Activated T-cell treated with anti-CD3 and anti-CD28 coated beads, Interleukin-2, amount 50 U/mL, for 1 hour (primary cell): ENCODE measurements around the gene CAPG.

Source experiments
- DNase-seq: peaks from one replicate; pipeline ENCODE4 v3.0.0-alpha.2; 2020

CAPG gene

GRCh38 chr2:85355521-85355920, 54.6 kb downstream of the CAPG start:
- no peak for DNase-seq

DNA sequence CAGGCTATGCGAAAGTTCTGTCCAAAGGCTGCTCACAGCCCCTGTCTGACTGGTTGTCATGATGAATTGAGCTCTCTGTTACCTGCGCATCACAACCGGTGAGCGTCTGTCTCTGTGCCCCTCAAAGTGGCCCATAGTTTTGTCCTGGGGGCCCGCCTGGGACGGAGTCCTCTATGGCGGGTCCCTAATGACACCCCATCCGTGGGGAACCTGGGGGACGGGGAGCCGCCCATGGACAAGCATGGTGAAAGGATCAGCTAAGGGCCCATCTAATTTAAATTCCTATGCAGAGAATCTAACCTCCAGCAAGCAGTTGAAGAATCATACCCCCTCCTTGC, 55.1 kb downstream of the CAPG start:
- no peak for DNase-seq

DNA sequence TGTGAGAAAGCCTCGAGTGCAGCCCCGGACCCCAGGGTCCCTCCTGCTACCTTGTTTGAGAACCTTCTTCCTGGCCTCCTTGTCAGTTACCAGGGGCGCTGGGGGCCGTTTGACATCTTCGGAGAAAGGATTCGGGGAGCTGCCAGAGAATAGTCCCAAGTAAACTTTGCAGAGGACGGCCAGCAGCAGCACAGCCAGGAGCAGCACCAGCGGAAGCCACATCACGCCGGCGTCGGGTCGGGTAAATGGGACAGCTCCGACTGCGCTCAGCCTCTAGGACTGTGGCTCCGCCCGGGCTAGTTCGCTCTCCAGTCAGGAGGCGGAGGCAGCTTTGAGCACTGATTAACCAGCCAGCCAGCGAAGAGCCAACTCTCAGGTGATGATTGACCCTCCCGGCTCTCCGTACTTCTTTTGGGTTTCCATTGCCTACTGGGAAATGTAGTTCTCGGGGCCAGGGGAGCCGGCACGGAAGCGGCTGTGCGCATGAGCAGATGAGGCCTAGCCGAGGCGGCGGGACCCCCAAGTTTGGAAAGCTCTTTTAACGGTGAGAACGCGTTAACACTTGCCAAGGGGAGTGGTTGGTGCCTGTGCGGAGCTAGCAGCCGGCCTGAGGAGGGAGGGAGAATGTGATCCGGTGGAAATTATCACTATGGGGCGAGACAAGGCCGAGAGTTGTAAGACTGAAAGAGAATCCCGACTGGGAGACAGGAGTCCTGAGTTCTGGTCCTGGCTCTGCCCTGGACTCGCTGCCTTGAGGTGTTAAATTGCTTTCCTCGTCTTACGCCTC, 55.7 kb downstream of the CAPG start, which contains the start of the genes ELMOD3 and RETSAT:
ELMOD3 (plus strand) TSS at position 484 of the 787 bp plus-strand sequence. CDS start 2,430 bp downstream, outside the sequence.
RETSAT (minus strand) TSS at position 243 of the 787 bp plus-strand sequence; CDS start at position 222, 21 bp downstream.
- peak; percentile 87 for DNase-seq

GRCh38 chr2:85353876-85354285, 56.3 kb downstream of the CAPG start:
- no peak for DNase-seq

- no peak for DNase-seq
These were observed 62.6 kb downstream of the CAPG start for GRCh38 chr2:85347599-85347998.
